KBM-7 (cell line): ENCODE measurements around the gene CBFA2T3.

Experiments
- DNase-seq: peaks from one replicate; pipeline ENCODE4 v3.0.0-alpha.2; 2015
- in situ Hi-C: fragments of 300-500 bp; cut with MboI; formaldehyde crosslinking; loops from 2 replicates; pipeline ENCODE4 v1.14.3; 2020; ENCODE audit warnings: low sequenced_read_pairs, low pct_unique_long_range_greater_than_20kb, mixed read lengths

CBFA2T3 gene

DNA sequence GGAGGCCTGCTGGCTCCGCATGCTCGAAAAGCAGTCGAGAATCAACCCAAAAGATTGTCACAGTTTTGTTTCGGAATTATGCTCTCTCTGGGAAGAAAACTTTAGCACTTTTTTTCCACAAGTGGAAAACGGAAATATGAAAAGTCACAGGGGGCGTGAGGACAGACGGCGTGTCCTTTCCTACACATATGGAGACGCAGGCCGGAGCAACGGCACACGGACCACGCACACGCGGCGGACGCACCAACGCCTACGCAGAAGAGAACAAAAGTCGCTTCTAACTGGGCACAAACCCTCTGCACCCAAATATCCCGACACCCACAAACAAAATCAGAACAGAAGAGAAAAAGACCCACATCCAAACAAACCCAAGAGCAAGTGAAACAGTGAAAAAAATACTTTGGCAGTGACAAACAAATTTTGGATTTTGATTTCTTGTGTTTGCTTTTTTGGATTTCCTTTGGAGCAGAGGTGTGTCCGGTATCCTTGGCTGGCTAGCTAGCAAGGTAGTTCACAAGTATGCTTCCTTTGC lies 101.2 kb downstream of the CBFA2T3 start:
- no peak for DNase-seq
- in situ Hi-C loops, result no loop called here

DNA sequence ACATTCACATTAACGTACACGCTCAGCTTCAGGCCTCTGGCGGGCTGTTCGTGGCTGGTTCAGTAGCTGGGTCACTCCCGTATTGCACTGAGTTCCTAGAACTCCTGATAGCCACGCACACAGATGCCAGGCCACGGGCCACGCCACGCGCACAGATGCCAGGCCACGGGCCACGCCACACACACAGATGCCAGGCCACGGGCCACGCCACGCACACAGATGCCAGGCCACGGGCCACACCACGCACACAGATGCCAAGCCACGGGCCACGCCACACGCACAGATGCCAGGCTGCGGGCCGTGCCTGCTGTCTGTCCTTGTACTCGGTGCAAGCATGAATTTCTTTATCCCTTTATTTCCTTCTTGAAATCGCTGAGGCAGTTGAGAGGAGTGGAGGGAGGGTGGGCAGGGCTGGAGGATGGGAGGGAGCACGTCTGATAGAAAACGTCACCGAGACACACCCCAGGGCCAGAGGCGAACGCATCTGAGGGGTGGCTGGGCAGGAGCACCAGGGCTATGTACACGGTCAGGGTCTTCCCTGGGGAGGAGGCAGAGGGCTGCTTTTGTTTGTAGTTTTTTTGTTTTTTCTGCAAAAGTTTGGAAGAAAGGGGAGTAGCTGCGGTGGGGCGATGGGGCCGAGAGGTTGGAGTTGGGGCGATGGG lies 101.9 kb downstream of the CBFA2T3 start:
- no peak for DNase-seq

DNA sequence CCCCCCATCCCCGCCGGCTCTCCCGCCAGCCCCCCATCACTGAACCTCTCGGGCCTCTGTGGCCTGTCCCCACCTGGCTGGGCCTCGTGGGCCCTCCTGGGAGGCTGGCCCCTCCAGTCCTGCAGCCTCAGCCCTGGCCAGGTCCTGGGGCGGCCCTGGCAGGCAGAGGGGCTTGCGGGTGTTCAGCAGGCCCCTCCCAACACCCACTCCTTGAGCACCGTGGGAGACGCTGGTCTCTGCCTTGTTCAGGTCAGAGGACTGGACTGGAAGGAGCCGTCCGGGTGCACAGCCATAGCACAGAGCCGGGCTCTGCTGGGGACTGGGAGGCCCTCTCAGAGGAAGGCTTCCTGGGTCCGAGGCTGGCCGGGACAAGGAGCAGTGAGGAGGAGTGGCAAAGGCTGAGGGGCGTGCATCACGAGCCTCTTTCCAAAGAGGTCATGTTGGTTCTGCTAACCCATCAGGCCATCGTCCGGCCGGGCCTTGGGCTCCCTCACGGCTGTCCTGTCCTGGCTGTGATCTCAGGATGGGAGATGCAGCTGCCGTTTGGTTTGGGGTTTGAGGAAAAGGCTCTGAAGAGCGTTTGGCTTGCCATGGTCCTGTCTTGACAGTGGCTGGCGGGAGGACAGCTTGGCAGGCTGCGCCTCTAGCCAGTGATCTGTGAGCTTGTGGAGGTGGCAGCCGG lies 104.2 kb downstream of the CBFA2T3 start:
- in situ Hi-C loops, result no loop called here
- DNase-seq, result no peak

More for the DNA sequence above, 101.9 kb downstream of the CBFA2T3 start:
- in situ Hi-C loops, result no loop called here

DNA sequence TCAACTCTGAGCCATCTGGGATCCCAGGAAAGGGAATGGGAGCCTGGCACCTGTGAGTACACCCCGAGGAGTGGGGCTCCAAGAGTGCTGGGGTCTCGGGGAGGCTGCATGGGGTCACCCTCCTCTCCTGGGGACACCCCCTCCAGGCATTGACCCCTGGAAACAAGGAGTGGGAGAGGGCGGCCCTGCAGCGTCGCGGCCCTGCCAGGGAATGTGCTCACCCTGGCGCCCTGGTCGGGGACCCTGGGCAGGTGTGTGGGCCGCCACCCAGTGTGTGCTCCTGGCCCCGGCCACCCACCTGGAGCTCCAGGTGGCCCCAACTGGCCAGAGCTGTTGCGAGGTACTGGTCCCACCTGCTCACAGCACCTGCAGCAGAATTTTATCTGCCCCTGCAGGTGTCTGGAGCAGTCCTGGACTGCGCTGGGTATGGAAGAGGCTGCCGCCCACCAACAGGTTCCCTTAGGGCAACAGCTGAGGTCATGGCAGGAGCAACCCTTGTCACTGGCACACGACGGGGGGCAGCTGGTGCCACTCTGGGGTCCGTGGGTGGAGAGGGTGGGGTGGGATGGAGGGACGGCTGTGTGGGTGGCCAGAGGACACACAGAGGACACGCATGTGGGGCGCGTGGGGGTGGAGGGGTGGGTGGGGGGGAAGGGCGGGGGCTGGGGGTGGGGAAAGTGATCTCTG lies 105.1 kb downstream of the CBFA2T3 start:
- in situ Hi-C loops, result no loop called here
- no peak for DNase-seq

DNA sequence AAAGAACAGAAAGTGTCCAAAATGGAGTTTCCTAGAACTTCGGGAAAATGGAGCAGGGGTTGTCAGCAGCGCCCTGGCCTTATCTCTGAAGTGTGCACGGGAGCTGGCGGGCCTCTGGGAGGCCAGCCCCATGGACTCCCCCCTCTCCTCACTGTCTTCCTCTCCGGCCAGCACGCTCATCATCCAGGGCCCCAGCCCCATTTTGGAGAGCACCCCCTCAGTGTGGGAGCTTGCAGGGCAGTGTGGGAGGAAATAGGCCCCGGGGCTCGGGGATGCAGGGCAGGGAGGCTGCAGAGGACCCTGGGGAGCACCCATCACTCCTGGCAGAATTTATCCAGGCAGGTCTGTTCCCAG lies 105.7 kb downstream of the CBFA2T3 start:
- in situ Hi-C loops, result no loop called here

DNA sequence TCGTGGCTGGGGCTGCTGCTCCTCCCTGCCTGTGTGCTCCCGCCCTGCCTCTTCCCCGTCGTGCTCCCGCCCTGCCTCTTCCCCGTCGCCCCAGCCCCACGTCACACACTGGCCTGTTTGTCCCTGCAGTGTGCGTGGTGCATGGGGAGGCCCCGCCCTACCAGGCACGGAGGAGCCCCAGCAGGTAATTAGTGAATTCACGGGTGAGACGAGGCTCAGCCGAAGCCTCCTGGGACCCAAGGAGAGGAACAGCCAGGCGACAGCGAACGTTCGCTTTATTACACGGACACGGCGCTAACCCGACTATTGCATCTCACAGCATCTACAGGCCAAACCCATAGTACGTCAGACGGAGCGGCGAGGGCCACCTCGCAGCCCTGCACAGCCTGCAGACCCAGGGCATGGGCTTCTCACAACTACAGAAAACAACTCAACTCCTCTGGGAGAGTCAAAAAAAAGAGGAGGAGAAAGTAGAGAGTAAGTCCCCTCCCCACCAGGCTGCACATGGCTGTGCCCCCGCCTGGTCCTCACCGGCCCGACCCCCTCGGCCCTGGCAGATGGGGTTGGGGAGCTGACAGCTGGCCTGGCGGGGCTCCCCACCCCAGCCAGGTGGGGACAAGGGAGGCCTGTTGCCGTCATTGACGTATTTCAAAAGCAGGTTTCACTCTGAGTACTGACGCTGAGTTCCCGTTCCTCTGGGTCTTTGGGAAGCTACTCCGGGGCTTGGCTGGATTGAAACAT lies 106.2 kb downstream of the CBFA2T3 start:
- in situ Hi-C loops, result no loop called here
- DNase-seq, result no peak

More for the DNA sequence above, 105.7 kb downstream of the CBFA2T3 start:
- DNase-seq, result no peak

DNA sequence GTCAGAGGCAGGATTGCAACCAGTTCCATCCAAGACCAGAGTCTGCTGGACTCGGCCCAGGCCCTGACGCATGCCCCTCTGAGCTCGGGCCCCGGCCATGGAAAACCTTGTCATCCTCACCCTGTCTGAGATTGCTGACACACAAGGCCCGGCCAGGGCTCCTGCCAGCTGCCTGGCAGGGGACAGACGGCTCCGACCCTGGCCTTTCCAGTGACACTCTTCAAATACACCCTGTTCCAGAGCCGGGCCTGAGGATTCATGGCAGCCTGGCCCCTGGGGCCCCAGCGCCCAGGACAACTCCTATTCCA lies 107.4 kb downstream of the CBFA2T3 start:
- in situ Hi-C loops, result no loop called here
- no peak for DNase-seq

DNA sequence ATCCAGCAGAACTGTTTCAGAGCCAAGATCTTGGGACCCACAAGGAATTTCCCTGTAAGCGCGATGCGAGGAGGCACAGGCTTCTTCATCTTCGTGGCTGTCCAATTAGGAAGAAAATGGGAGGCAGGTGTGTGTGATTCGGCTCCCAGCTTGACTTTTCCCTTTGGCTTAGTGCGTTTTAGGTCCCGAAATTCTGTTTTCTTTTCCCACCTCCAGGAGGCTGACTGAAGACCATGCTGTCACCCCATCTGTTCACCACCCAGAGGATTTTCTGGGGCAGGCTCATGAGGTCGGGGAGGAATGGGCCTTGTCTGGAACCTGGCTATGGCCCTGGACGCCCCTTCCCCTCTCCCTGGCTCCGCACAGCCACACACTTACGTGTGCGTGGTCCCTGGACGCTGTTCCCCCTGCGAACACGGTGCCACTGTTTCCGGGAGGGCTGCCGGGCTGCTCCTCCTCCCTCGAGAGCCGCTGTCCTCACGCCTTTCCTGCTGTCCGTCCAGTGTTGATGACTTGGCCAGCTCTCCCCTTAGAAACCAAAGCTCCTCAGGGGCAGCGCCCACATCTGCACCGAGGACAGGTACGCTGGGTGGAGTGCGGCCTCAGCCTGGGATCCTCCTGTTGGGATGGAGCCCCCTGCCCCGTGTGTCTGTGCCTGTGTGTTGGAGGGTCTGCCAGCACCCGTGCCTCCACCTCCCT lies 107.9 kb downstream of the CBFA2T3 start:
- in situ Hi-C loops, result no loop called here
- no peak for DNase-seq

DNA sequence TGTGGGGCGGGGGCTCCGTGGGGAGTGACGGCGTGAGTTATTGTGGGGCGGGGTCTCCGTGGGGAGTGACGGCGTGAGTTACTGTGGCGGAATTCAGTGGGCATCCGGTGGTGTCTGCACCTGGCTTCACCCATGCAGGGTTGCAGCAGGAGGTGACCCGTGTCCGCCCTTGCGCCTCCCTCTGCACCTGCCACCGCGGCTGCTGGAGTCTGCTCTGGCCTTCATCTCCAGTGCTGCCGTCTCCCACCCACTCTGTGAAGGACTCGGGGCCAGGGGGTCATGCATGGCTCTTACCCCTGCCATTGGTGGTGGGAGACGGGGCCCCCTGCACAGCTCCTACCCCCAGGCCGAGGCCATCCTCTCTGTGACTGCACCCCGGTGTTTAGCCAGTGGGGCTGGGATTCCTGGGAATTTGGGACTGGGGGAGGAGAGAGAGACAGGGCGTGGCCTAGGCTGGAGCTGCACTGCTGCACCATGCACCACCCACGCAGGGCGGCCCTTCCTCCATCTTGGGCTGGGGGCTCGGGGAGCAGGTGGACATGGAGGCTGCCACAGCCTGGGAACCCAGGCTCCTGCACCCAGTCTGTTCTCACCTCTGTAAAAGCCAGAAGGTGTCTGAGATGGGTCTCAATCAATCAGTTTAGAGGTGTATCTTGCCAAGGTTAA lies 109.3 kb downstream of the CBFA2T3 start:
- DNase-seq, result no peak
- in situ Hi-C loops, result no loop called here

DNA sequence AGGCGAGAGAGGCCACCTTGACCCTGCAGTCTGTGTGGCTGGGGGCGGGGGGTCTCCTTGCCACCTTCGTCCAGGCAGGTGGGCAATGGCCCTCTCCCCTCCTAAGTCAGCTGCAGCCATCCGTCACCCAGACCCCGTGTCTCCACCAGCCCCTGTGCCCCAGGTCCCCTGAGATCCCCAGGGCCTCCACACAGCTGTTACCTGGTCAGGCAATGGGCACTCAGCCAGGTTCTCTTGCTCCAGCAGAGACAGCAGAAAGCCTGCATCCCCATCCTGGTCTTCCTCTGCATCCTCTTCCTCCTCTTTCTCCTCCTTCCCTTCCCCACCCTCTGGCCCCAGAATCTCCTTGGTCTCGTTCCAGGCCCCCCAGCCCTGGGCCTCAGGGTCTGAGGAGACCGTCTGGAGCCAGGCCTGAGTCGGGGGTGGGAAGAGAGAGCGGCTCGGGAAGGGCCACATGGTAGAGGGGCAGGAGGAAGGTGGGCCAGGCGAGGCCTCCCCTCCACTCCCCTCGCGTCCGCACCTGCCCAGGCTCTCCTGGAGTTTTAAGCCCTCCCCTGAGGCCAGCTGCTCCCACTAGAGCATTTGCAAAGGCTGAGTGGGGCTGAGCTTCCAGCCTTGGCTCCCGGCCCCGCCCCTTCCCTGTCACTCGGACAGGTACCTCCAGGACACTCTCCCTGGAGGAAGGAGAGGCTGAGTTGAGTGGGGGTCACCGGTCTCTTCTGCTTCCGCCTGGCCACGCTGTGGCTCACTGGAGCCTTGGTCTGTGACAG lies 110.7 kb downstream of the CBFA2T3 start, which contains the start of gene PABPN1L:
TSS of gene PABPN1L (minus strand) at position 510 of the 770 bp plus-strand sequence. CDS start at position 456, 54 bp downstream.
- DNase-seq, result no peak
- in situ Hi-C loops, result no loop called here

DNA sequence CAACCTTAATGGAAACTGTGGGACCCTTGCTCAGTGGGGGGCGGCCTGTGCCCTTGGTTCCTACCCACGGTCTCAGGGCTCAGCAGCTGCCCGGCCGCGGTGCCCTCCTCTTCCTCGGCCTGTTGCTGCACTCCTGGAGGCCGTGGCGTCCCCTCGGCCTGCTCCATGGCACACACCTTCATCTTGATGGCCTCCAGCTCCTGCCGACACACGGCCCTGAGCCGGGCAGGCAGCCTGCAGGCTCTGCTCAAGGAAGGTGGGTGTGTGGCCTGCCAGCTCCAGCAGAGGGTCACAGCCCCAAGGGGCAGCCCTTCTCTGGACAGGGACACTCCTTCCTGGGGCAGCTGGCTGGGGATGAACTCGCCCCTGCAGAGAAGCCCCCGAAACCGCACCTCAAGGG lies 111.3 kb downstream of the CBFA2T3 start:
- no peak for DNase-seq
- in situ Hi-C loops, result no loop called here

DNA sequence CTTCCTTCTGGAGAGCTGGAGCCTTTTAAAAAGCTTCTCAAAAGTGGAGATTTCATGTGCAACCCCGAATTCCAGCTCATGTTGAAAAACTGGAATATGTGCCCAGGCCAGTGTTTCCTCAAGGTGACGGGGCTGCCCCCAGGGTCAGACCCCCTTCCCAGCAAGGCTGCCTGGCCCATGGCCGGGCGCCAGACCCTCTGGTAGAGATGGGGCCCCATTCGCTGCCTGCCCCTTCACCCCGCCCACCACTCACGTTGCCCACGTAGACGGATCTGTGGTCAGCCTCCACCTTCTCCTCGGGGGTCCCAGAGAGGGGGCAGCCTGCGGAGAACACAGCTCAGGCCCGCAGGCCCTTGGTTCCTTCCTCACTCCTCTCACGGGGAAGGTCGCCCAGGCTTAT lies 111.7 kb downstream of the CBFA2T3 start:
- DNase-seq, result no peak
- in situ Hi-C loops, result no loop called here

DNA sequence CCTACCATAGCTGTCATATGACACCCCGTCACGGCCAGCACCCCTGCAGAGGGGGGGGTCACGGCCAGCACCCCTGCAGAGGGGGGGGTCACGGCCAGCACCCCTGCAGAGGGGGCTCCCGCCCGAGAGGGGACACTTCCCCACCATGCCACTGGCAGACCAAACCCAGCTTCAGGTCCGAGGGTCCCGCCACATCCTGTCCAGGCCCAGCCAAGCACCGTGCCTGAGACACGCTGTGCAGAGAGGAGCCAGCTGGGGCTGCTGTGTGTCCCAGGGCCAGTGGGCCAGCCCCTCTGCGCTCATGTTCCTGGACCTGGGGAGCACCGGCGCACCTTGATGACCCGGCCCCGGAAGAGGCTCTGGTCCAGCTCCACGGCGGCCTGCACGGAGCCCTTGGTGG lies 112.5 kb downstream of the CBFA2T3 start:
- DNase-seq, result no peak
- in situ Hi-C loops, result no loop called here

DNA sequence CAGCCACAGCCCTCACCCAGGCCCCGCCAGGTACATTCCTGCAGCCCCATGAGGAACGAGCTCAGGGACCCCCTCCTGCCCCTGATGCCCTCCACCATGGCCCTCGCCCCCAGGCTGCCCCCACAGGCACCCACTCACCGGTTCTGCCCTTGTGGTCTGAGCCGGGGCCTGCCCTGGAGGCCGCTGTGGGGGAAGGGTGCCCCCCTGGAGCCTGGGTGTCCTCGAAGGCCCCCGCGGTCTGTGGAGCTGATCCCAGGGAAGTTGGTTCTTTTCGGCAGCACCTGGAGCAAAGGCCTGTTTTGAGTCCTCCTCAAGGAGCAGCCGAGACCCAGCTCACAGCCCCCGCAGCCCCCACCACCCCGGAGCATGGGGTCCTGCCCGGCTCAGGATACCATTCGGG lies 112.9 kb downstream of the CBFA2T3 start:
- in situ Hi-C loops, result no loop called here
- no peak for DNase-seq

DNA sequence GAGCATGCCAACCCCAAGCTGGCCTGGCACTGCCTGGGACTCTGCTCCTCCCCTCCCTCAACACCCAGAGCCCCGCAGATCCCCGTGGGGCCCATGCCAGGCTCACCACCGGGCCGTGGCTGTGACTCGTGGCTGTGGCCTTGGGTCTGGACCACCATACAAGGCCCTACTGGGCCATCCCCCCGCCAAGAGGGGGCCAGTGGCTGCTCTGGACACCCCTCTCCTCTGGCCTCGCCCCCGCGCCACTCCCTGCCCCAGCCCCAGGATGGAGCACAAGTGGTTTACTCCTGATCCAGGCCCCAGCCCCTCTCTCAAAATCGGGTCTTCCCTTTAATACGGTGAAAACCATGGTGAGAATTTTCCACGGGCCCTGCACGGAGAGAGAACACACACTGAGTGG lies 113.6 kb downstream of the CBFA2T3 start:
- in situ Hi-C loops, result no loop called here
- no peak for DNase-seq

DNA sequence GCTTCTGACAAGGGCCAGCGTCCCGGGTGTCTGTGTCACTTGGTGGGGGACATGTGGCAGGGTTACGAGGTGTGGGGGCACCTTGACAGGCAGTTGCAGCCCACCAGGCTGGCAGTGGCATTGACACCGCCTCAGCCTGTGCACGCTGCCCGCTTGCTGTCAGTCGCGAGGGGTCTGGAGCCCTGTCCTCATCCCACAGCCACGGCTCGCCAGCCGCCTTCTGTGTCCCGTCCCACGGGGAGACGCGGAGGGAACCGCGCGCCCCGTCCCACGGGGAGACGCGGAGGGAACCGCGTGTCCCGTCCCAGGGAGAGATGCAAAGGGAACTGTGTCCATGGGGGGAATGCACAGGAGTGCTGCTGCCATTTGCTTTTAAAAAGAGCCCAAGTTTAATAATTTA lies 114.0 kb downstream of the CBFA2T3 start:
- no peak for DNase-seq
- in situ Hi-C loops, result no loop called here

DNA sequence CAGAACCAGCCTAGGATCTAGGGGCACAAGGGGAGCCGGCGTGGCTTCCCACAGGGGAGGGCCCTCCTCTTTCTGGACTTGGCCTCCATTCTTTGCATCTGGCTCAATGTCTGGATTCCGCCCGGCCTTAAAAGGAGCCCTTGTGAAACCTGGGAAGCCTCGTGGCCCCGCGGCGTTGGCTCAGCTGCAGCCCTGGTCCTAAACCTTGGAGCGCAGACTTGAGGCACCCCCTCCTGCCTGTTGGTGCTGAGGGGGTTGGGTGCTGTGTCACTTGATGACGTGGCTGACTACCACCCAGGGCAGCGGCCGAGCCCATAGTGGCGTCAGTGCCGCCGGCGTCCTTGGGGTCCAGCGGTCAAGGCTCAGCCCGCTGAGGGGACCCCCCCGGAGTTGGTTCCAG lies 115.6 kb downstream of the CBFA2T3 start:
- DNase-seq, result no peak
- in situ Hi-C loops, result no loop called here
